ENCODE measurements around the gene HS3ST6.

The HS3ST6 gene

DNA sequence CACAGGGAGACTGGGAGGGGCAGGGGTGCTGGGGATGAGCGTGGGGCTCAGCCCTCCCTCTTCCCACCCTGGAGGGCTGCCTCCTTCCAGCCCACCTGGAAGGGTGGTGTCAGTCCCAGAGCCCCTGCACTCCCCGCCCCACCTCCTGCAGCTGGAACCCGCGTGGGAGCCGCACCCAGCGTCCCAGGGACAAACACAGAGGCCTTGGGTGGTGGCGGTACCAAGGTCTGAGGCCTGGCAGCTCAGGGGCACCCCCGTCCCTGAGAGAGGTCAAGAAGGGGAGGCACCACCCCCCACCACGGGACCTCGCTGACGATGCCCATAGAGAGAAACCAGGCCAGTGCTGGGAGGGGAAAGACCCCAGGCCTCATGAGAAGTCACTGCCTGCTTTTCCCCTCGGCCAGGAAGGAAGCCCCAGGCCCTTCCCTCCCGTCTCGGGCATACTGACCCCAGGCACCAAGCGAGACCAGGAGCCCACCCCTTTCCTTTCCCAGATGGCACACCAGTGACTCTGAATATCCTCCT is 4.1 kb downstream of the HS3ST6 start:
- TF ChIP-seq, protein P1, sequence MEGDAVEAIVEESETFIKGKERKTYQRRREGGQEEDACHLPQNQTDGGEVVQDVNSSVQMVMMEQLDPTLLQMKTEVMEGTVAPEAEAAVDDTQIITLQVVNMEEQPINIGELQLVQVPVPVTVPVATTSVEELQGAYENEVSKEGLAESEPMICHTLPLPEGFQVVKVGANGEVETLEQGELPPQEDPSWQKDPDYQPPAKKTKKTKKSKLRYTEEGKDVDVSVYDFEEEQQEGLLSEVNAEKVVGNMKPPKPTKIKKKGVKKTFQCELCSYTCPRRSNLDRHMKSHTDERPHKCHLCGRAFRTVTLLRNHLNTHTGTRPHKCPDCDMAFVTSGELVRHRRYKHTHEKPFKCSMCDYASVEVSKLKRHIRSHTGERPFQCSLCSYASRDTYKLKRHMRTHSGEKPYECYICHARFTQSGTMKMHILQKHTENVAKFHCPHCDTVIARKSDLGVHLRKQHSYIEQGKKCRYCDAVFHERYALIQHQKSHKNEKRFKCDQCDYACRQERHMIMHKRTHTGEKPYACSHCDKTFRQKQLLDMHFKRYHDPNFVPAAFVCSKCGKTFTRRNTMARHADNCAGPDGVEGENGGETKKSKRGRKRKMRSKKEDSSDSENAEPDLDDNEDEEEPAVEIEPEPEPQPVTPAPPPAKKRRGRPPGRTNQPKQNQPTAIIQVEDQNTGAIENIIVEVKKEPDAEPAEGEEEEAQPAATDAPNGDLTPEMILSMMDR (IDR thresholded peaks at IDR 0.05; ENCODE audit: low read depth, low read length) = no peak
- no peak for DNase-seq (ENCODE audit: extremely low read depth, low read depth)

DNA sequence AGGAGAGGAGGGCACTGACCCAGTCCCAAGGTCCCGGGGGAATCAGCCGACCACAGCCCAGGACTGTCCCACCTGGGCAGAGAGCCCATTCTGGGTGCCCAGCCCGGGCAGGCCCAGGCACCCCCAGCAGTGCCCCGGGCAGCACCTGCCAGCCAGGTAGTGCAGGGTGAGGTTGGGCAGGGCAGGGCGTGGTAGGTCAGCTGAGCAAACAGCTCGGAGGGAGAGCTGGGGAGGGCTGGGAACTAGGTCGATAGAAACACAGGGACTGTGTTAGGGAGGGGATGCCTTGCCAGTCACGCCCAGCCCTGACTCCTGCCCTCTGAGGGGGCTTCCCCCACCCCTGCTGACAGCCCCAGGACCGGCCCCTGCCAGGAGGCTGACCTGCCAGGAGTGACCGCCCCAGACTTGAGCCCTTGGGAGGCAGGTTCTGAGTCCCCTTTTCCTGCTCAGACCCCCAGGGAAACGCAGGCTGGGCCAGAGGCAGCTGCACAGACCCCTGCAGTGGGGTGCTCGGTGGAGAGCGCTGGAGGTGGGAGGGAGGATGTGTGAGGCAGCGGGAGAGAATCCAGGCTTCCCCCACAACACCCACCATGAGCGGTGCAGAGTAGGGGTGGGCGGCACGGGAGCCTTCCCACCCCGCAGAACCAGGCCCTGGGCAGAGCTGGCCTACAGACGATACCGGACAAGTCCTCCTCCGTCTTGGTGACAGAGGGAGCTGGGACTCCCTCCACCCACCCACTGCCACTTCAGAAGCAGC is 4.7 kb downstream of the HS3ST6 start:
- DNase-seq (ENCODE audit: extremely low read depth, low read depth) = no peak
- TF ChIP-seq, protein P1 (IDR thresholded peaks at IDR 0.05; ENCODE audit: low read depth, low read length) = no peak

DNA sequence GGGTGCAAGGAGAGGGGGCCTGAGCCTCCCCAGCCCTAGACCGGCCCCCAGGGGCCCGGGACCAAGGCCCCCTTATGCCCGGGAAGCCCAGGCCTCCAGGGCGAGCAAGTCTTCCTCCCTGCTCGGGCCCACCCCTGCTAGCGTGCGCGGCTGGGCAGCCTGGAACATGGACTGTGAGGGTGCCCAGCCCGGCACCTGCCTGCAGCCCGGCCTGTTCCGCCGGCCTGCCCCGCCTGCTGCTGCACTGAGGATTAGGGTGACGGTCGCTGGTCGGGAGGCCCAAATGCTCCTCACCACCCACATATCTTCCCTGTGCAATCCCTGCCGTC is 6.0 kb downstream of the HS3ST6 start:
- TF ChIP-seq, protein P1 (IDR thresholded peaks at IDR 0.05; ENCODE audit: low read depth, low read length) = no peak
- no peak for DNase-seq (ENCODE audit: extremely low read depth, low read depth)

DNA sequence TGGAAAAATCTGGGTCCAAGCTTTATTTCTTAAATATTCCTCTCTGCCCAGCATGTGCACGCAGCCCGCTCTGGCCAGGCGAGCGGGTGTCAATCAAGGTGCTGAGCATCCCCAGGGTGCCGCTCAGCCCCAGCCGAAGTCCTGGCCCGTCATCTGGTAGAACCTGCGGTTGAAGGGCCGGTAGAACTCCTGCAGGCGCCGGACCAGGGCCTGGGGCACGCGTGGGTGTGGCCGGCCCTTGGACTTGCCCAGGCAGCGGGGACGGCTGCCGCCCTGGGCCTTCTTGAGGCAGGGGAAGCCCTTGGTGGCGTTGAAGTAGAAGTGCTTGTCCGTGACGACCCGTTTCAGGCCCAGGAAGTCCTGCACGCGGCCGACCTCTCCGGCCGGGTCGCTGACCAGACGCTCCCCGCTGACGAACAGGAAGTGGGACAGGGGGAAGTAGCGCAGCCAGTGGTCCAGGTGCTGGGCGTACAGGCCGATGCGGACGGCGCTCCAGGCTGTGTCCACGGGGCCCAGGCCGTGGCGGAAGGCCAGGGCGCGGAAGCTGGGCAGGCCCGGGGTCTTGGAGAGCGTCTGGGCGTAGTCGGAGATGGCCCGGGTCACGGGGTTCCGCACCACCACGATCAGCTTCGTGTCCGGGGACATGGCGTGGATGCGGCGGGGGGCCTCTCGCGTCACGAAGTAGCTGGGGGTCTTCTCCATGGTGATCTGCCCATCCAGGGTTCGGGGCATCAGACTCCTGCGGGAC is 6.6 kb downstream of the HS3ST6 start:
- TF ChIP-seq, protein P1 (IDR thresholded peaks at IDR 0.05; ENCODE audit: low read depth, low read length) = no peak

DNA sequence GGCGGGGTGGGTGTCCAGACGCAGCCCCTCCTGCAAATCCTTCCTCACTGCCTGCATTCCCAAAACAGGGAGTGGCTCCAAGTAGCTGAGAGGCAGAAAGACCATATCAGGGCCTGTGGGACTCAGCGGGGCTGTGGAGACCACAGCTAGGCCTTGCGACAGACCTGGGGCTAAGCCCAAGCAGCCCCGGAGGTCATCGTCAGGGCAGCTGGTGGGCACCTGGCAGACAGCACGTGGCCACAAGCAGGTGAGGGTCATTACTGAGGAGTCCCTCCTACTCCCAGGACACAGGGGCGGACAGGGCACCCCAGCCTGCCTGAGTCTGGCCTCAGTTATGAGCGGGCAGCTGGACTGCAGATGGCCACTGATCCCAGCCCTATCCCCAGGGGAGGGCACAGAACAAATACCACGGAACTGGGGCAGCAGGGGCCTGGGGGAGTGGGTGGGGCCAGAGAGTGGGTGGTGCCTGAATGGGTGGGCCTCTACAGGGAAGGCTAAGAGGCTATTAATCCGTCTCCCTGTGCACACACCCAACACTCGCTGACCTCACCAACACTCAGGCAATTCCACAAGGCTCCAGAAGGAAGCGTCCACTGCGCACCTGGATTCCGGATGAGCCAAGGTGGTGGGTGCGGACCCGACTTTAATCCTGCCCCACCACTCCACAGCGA is 8.5 kb downstream of the HS3ST6 start:
- DNase-seq (ENCODE audit: extremely low read depth, low read depth) = no peak

More for the DNA sequence above, 6.6 kb downstream of the HS3ST6 start:
- DNase-seq (ENCODE audit: extremely low read depth, low read depth) = no peak

DNA sequence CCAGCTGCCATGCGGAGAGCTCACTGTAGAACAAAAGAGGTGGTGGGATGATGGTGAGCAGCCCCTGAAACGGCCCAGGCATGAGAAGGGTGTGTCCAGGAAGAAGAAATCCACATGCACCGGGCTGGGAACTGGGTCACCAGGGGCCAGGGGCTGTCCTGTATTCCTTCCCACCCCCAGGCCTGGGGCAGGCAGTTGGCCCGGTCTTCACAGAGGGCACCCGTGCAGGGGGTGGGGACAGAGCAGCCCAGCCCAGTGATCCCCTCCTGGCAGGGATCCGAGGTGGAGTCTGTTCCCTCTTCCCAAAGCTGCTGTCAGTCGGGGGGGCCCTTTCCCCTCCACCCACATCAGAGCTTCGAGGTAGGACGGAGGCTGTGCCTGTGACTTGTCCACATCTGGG is 9.2 kb downstream of the HS3ST6 start:
- DNase-seq (ENCODE audit: extremely low read depth, low read depth) = no peak
- TF ChIP-seq, protein P1 (IDR thresholded peaks at IDR 0.05; ENCODE audit: low read depth, low read length) = no peak

More for the DNA sequence above, 8.5 kb downstream of the HS3ST6 start:
- TF ChIP-seq, protein P1 (IDR thresholded peaks at IDR 0.05; ENCODE audit: low read depth, low read length) = no peak
